HG02970 (cell line): ENCODE results near the gene KIF5C.

ENCODE experiments used
- ATAC-seq: cut with Tn5 transposase; IDR thresholded peaks from one replicate; pipeline ENCODE4 v1.9.1; 2021; ENCODE audit warnings: mild to moderate bottlenecking, moderate library complexity, moderate number of reproducible peaks; ENCODE audit not compliant: unreplicated experiment, low FRiP score

KIF5C gene

GRCh38 chr2:148887350-148888002 lies 12.4 kb downstream of the KIF5C start:
- ATAC-seq = no peak

GRCh38 chr2:148888003-148888501 lies 13.0 kb downstream of the KIF5C start:
- no peak for ATAC-seq

- no peak for ATAC-seq
Measured at GRCh38 chr2:148888986-148889385, 14.0 kb downstream of the KIF5C start.

- ATAC-seq = no peak
Measured at GRCh38 chr2:148893906-148894305, 18.9 kb downstream of the KIF5C start.

GRCh38 chr2:148896136-148896535 lies 21.1 kb downstream of the KIF5C start:
- no peak for ATAC-seq

GRCh38 chr2:148899638-148900318 lies 24.8 kb downstream of the KIF5C start:
- no peak for ATAC-seq

- ATAC-seq = no peak
Measured at GRCh38 chr2:148900350-148900837, 25.4 kb downstream of the KIF5C start.

- ATAC-seq = no peak
Measured at GRCh38 chr2:148901142-148901541, 26.1 kb downstream of the KIF5C start.

- ATAC-seq = no peak
Measured at GRCh38 chr2:148902798-148903197, 27.8 kb downstream of the KIF5C start.

GRCh38 chr2:148903294-148903693 lies 28.3 kb downstream of the KIF5C start:
- no peak for ATAC-seq

GRCh38 chr2:148903979-148904378 lies 29.0 kb downstream of the KIF5C start:
- ATAC-seq = no peak

- ATAC-seq = no peak
Measured at GRCh38 chr2:148906124-148906523, 31.1 kb downstream of the KIF5C start.

GRCh38 chr2:148907085-148907785 lies 32.2 kb downstream of the KIF5C start:
- ATAC-seq = no peak

- ATAC-seq = no peak
Measured at GRCh38 chr2:148909114-148909513, 34.1 kb downstream of the KIF5C start.

- no peak for ATAC-seq
Measured at GRCh38 chr2:148913061-148913460, 38.0 kb downstream of the KIF5C start.

- ATAC-seq = no peak
Measured at GRCh38 chr2:148913492-148913891, 38.5 kb downstream of the KIF5C start.

GRCh38 chr2:148914463-148914862 lies 39.4 kb downstream of the KIF5C start:
- no peak for ATAC-seq

- ATAC-seq = no peak
Measured at GRCh38 chr2:148917431-148917830, 42.4 kb downstream of the KIF5C start.

GRCh38 chr2:148918554-148918953 lies 43.5 kb downstream of the KIF5C start:
- ATAC-seq = no peak

GRCh38 chr2:148920559-148920958 lies 45.5 kb downstream of the KIF5C start:
- no peak for ATAC-seq

- ATAC-seq = no peak
Measured at GRCh38 chr2:148922062-148922461, 47.0 kb downstream of the KIF5C start.
